Liver (tissue), 9 donors: Measurements from ENCODE around the gene MYOF. TPM values are rescaled to one million over a fixed set of nuclear protein-coding genes. Genes with fewer than 3 reads are reported as not detected.

Source experiments
- DNase-seq: peaks from one replicate; pipeline ENCODE4 v3.0.0-alpha.2; 2017; ENCODE audit warnings: low spot score
- H3K27ac ChIP-seq, 2 donors: one replicate each; pipeline ENCODE4 v1.7.0; 2013; ENCODE audit warnings: inconsistent platforms in 2 of 2, low read length in 2 of 2, control low read depth in 1 of 2, low read depth in 1 of 2, mild to moderate bottlenecking in 1 of 2
- H3K27me3 ChIP-seq, 4 donors: one replicate each; pipeline versions ENCODE4 v1.6.1 to v1.7.0; 2013; ENCODE audit warnings: low read length in 3 of 4, inconsistent platforms in 1 of 4, mild to moderate bottlenecking in 1 of 4, moderate library complexity in 1 of 4; ENCODE audit not compliant: control insufficient read depth in 4 of 4, insufficient read depth in 4 of 4
- H3K36me3 ChIP-seq, 4 donors: one replicate each; pipeline versions ENCODE4 v1.6.1 to v1.7.0; 2013; ENCODE audit warnings: low read length in 3 of 4, mild to moderate bottlenecking in 3 of 4, low read depth in 1 of 4, moderate library complexity in 1 of 4; ENCODE audit not compliant: control insufficient read depth in 4 of 4, insufficient read depth in 3 of 4
- H3K4me1 ChIP-seq, 4 donors: one replicate each; pipeline versions ENCODE4 v1.6.1 to v1.7.0; 2013; ENCODE audit warnings: low read length in 3 of 4, mild to moderate bottlenecking in 3 of 4, moderate library complexity in 1 of 4; ENCODE audit not compliant: control insufficient read depth in 4 of 4, insufficient read depth in 4 of 4
- H3K4me3 ChIP-seq, 3 donors: one replicate each; pipeline versions ENCODE4 v1.6.1 to v1.7.0; 2013; ENCODE audit warnings: low read length in 3 of 3, control low read depth in 1 of 3, low read depth in 1 of 3, mild to moderate bottlenecking in 1 of 3
- H3K9ac ChIP-seq, 2 donors: one replicate each; pipeline ENCODE4 v1.7.0; 2013; ENCODE audit warnings: low read length in 2 of 2, mild to moderate bottlenecking in 2 of 2, moderate library complexity in 2 of 2, control low read depth in 1 of 2, low read depth in 1 of 2
- H3K9me3 ChIP-seq, 4 donors: one replicate each; pipeline versions ENCODE4 v1.6.1 to v1.7.0; 2013; ENCODE audit warnings: low read length in 3 of 4; ENCODE audit not compliant: control insufficient read depth in 4 of 4
- EGR1 ChIP-seq, 2 donors: IDR thresholded peaks; 2 replicates each; pipeline ENCODE4 v1.6.1; 2016 to 2018; ENCODE audit warnings: antibody characterized with exemption in 2 of 2, low read depth in 2 of 2
- FOXA1 ChIP-seq: IDR thresholded peaks from 2 replicates; pipeline ENCODE4 v1.6.1; 2016; ENCODE audit warnings: antibody characterized with exemption
- FOXA2 ChIP-seq: IDR thresholded peaks from 2 replicates; pipeline ENCODE4 v1.6.1; 2016; ENCODE audit warnings: antibody characterized with exemption
- GABPA ChIP-seq, 2 donors: IDR thresholded peaks in 1 of 2; conservative IDR thresholded peaks in 1 of 2; 2 replicates each; pipeline ENCODE4 v1.6.1; 2016; ENCODE audit warnings: antibody characterized with exemption in 2 of 2, mild to moderate bottlenecking in 1 of 2, moderate library complexity in 1 of 2
- HNF4A ChIP-seq, 2 donors: conservative IDR thresholded peaks; 2 replicates each; pipeline ENCODE4 v1.6.1; 2016; ENCODE audit warnings: antibody characterized with exemption in 2 of 2, mild to moderate bottlenecking in 2 of 2
- JUND ChIP-seq, 2 donors: IDR thresholded peaks; 2 replicates each; pipeline ENCODE4 v1.6.1; 2016; ENCODE audit warnings: antibody characterized with exemption in 2 of 2
- RAD21 ChIP-seq, 2 donors: IDR thresholded peaks; 2 replicates each; pipeline ENCODE4 v1.6.1; 2016; ENCODE audit warnings: antibody characterized with exemption in 2 of 2, mild to moderate bottlenecking in 2 of 2
- RXRA ChIP-seq, 2 donors: IDR thresholded peaks; 2 replicates each; pipeline ENCODE4 v1.6.1; 2017 to 2018; ENCODE audit warnings: antibody characterized with exemption in 2 of 2, mild to moderate bottlenecking in 1 of 2
- SP1 ChIP-seq: IDR thresholded peaks from 2 replicates; pipeline ENCODE4 v1.6.1; 2018; ENCODE audit warnings: antibody characterized with exemption, mild to moderate bottlenecking
- TAF1 ChIP-seq: conservative IDR thresholded peaks from 2 replicates; pipeline ENCODE4 v1.6.1; 2016; ENCODE audit warnings: antibody characterized with exemption, mild to moderate bottlenecking
- YY1 ChIP-seq: IDR thresholded peaks from 2 replicates; pipeline ENCODE4 v1.6.1; 2016; ENCODE audit warnings: antibody characterized with exemption, mild to moderate bottlenecking
- WGBS: extraction: QIAGEN DNeasy Blood & Tissue Kit; methylation state at CpG from one replicate; pipeline ENCODE4 v1.1.7; 2013; 5-methylcytosine and 5-hydroxymethylcytosine counted together
- polyA plus RNA-seq, 2 donors: library from polyadenylated mRNA; stranded (reverse) in 1 of 2; unstranded in 1 of 2; fragments of 200-250 nt in 1 of 2; fragments of >200 nt in 1 of 2; fragmentation: Nextera tagmentation in 1 of 2; extraction: Ambion mirVana in 1 of 2; gene quantifications; one replicate each; pipeline versions ENCODE4 v1.2.1 to v1.2.3, GENCODE V29; 2013 to 2015
- total RNA-seq, 2 donors: library from RNA; depleted of rRNA; stranded (reverse); fragments of >200 nt; gene quantifications; one replicate each; pipeline ENCODE4 v1.2.3, GENCODE V29; 2014
- TF ChIP-seq, protein P1 (sequence below): IDR thresholded peaks from 2 replicates; pipeline ENCODE4 v1.6.1; 2016; ENCODE audit warnings: antibody characterized with exemption
- TF ChIP-seq, protein P2 (sequence below): fragments of 150-350 bp; IDR thresholded peaks from 2 replicates; pipeline ENCODE4 v1.5.1; 2017; ENCODE audit warnings: improper control_type of control experiment, low read depth, low read length; ENCODE audit not compliant: missing input control
- TF ChIP-seq, protein P3 (sequence below): IDR thresholded peaks from 2 replicates; pipeline ENCODE4 v1.6.1; 2016; ENCODE audit warnings: antibody characterized with exemption
- TF ChIP-seq, protein P4 (sequence below): IDR thresholded peaks from 2 replicates; pipeline ENCODE4 v1.6.1; 2016; ENCODE audit warnings: antibody characterized with exemption, mild to moderate bottlenecking
- TF ChIP-seq, protein P5 (sequence below): IDR thresholded peaks from 2 replicates; pipeline ENCODE4 v1.6.1; 2016; ENCODE audit warnings: antibody characterized with exemption
- donor health status: healthy.
- donor health status: healthy.
- donor health status: healthy.
- donor health status: healthy.
- donor health status: healthy.

Gene MYOF
- total and polyA plus RNA-seq, 4 donors = 0.89 to 5.7 (median 3.2) TPM

DNA sequence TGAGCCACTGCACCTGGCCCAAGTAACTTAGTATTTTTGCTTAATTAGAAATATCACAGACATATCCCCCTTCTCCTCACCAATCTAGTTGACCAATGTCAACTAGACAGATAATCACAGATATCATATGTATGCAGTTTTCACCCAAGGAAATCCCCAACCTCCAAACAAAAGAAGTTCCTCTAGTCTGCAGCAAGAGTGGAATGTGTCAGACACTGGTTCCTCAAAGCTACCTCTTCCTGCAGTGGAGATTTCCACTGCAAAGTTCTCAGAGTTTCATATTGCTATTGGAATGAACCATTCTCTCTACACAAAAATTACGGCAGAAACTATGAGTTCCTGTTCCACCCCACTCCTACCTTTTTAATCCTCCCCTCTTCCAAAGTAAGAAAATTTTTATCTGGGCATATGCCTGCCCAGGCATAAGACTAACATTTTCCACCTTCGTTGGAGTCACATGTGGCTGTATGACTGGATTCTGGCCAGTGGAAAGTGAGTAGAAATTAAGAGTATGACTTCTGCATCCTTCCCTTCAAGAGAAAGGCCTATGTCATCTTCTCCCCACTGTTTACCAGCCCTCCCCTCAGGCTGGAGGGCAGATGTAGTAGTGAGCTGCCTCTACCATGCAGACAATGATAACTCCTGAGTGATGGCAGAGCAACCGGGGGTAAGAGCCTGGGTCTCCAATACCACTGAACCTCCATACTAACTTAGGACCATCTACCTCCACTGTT lies 103.0 kb downstream of the MYOF start:
- H3K4me1 ChIP-seq = no peaks in the 10 kb centered on the region
- no peak overlapping the region for H3K27ac ChIP-seq
- TF ChIP-seq, protein P1, sequence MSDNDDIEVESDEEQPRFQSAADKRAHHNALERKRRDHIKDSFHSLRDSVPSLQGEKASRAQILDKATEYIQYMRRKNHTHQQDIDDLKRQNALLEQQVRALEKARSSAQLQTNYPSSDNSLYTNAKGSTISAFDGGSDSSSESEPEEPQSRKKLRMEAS = no peak
- TF ChIP-seq TAF1 (no peak), YY1 (no peak), RAD21 (IDR thresholded peaks at IDR 0.05) (no peak), RXRA (IDR thresholded peaks at IDR 0.05) (no peak), SP1 (no peak), GABPA (IDR thresholded peaks at IDR 0.05 in 1 of 2, conservative IDR thresholded peaks at IDR 0.05 in 1 of 2) (no peak), JUND (IDR thresholded peaks at IDR 0.05) (no peak), FOXA1 (no peak), FOXA2 (no peak), HNF4A (conservative IDR thresholded peaks at IDR 0.05) (no peak), EGR1 (IDR thresholded peaks at IDR 0.05; ENCODE audit: low read depth in 2 of 2) (no peak)
- TF ChIP-seq, protein P2, sequence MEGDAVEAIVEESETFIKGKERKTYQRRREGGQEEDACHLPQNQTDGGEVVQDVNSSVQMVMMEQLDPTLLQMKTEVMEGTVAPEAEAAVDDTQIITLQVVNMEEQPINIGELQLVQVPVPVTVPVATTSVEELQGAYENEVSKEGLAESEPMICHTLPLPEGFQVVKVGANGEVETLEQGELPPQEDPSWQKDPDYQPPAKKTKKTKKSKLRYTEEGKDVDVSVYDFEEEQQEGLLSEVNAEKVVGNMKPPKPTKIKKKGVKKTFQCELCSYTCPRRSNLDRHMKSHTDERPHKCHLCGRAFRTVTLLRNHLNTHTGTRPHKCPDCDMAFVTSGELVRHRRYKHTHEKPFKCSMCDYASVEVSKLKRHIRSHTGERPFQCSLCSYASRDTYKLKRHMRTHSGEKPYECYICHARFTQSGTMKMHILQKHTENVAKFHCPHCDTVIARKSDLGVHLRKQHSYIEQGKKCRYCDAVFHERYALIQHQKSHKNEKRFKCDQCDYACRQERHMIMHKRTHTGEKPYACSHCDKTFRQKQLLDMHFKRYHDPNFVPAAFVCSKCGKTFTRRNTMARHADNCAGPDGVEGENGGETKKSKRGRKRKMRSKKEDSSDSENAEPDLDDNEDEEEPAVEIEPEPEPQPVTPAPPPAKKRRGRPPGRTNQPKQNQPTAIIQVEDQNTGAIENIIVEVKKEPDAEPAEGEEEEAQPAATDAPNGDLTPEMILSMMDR = no peak
- TF ChIP-seq, protein P3, sequence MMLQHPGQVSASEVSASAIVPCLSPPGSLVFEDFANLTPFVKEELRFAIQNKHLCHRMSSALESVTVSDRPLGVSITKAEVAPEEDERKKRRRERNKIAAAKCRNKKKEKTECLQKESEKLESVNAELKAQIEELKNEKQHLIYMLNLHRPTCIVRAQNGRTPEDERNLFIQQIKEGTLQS = no peak
- TF ChIP-seq, protein P4, sequence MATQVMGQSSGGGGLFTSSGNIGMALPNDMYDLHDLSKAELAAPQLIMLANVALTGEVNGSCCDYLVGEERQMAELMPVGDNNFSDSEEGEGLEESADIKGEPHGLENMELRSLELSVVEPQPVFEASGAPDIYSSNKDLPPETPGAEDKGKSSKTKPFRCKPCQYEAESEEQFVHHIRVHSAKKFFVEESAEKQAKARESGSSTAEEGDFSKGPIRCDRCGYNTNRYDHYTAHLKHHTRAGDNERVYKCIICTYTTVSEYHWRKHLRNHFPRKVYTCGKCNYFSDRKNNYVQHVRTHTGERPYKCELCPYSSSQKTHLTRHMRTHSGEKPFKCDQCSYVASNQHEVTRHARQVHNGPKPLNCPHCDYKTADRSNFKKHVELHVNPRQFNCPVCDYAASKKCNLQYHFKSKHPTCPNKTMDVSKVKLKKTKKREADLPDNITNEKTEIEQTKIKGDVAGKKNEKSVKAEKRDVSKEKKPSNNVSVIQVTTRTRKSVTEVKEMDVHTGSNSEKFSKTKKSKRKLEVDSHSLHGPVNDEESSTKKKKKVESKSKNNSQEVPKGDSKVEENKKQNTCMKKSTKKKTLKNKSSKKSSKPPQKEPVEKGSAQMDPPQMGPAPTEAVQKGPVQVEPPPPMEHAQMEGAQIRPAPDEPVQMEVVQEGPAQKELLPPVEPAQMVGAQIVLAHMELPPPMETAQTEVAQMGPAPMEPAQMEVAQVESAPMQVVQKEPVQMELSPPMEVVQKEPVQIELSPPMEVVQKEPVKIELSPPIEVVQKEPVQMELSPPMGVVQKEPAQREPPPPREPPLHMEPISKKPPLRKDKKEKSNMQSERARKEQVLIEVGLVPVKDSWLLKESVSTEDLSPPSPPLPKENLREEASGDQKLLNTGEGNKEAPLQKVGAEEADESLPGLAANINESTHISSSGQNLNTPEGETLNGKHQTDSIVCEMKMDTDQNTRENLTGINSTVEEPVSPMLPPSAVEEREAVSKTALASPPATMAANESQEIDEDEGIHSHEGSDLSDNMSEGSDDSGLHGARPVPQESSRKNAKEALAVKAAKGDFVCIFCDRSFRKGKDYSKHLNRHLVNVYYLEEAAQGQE = no peak
- TF ChIP-seq, protein P5, sequence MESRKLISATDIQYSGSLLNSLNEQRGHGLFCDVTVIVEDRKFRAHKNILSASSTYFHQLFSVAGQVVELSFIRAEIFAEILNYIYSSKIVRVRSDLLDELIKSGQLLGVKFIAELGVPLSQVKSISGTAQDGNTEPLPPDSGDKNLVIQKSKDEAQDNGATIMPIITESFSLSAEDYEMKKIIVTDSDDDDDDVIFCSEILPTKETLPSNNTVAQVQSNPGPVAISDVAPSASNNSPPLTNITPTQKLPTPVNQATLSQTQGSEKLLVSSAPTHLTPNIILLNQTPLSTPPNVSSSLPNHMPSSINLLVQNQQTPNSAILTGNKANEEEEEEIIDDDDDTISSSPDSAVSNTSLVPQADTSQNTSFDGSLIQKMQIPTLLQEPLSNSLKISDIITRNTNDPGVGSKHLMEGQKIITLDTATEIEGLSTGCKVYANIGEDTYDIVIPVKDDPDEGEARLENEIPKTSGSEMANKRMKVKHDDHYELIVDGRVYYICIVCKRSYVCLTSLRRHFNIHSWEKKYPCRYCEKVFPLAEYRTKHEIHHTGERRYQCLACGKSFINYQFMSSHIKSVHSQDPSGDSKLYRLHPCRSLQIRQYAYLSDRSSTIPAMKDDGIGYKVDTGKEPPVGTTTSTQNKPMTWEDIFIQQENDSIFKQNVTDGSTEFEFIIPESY = no peak
- no peak overlapping the region for H3K9ac ChIP-seq
- H3K4me3 ChIP-seq = no peak overlapping the region
- H3K27me3 ChIP-seq = no peaks in the 10 kb centered on the region
- no peaks in the 10 kb centered on the region for H3K36me3 ChIP-seq
- 88% methylated on average over 3 of the region's 3 CpGs for WGBS
- no peaks in the 10 kb centered on the region for H3K9me3 ChIP-seq
- DNase-seq = no peak
